Ovary (tissue), 9 donors: Measurements from ENCODE around the gene LIN37. TPM values are rescaled to one million over a fixed set of nuclear protein-coding genes. Genes with fewer than 3 reads are reported as not detected.

Source experiments
- DNase-seq, 5 donors: peaks; one replicate each; pipeline ENCODE4 v3.0.0-alpha.2; 2019 to 2020
- H3K27ac ChIP-seq, 2 donors: fragments of 200-600 bp; one replicate each; pipeline versions ENCODE4 v1.5.1 to v1.8.0; 2019 to 2022
- H3K27me3 ChIP-seq: fragments of 200-600 bp; one replicate; pipeline ENCODE4 v1.8.0; 2022
- H3K36me3 ChIP-seq: fragments of 200-600 bp; sonication (generic); one replicate; pipeline ENCODE4 v1.5.1; 2019
- H3K4me1 ChIP-seq: one replicate; pipeline ENCODE4 v1.8.1; 2013; ENCODE audit warnings: mild to moderate bottlenecking, moderate library complexity; ENCODE audit not compliant: insufficient read depth
- H3K4me3 ChIP-seq: fragments of 200-600 bp; sonication (generic); one replicate; pipeline ENCODE4 v1.5.1; 2017
- H3K9me3 ChIP-seq, 2 donors: fragments of 200-600 bp in 1 of 2; sonication (generic) in 1 of 2; one replicate each; pipeline versions ENCODE4 v1.5.1 to v1.8.1; 2013 to 2019; ENCODE audit warnings: mild to moderate bottlenecking in 1 of 2, moderate library complexity in 1 of 2
- CTCF ChIP-seq, 3 donors: fragments of 450-650 bp in 2 of 3; fragments of 200-600 bp in 1 of 3; IDR thresholded peaks; one replicate each; pipeline versions ENCODE4 v1.5.1 to v1.8.0; 2016 to 2022; ENCODE audit warnings: antibody characterized with exemption in 3 of 3, mild to moderate bottlenecking in 1 of 3
- EP300 ChIP-seq: sonication (generic); formaldehyde crosslinking; IDR thresholded peaks from one replicate; pipeline ENCODE4 v1.6.1; 2017; ENCODE audit warnings: antibody characterized with exemption
- POLR2A ChIP-seq: fragments of 450-650 bp; IDR thresholded peaks from one replicate; pipeline ENCODE4 v1.6.1; 2017; ENCODE audit warnings: antibody characterized with exemption, mild to moderate bottlenecking, moderate library complexity
- WGBS, 3 donors: extraction: QIAGEN DNeasy Blood & Tissue Kit in 1 of 3; methylation state at CpG; one replicate each; pipeline versions ENCODE4 v1.1.5 to v1.1.7; 2013 to 2017; 5-methylcytosine and 5-hydroxymethylcytosine counted together
- intact Hi-C, 4 donors: fragments of 100-400 bp; cut with DNase I; formaldehyde crosslinking; loops; one replicate each; pipeline versions ENCODE4 v1.11.0 to v1.15.1; 2022 to 2023
- polyA plus RNA-seq, 2 donors: library from polyadenylated mRNA; stranded (reverse); fragments of 200-250 nt in 1 of 2; fragments of 350-450 nt in 1 of 2; fragmentation: Illumina TruSeq in 1 of 2; extraction: RNeasy Lipid Tissue Mini Kit (QIAGEN cat#74804) in 1 of 2; gene quantifications; one replicate each; pipeline ENCODE4 v1.2.3, GENCODE V29; 2013 to 2014
- total RNA-seq, 7 donors: library from RNA; depleted of rRNA in 2 of 7; stranded (reverse); fragments of >200 nt in 2 of 7; fragmentation: NEBNext Ultra II Directional in 3 of 7; extraction: Animal tissue kit (Norgen Biotek cat#: 25700) in 3 of 7; gene quantifications; one replicate each; pipeline versions ENCODE4 v1.1.0 to v1.2.4, GENCODE V29; 2016 to 2023
- donor health status: DM: no; HTN: no; CAD: no; lungs with moderate emphysema.
- donor health status: DM: no; HTN: no; CAD: no.
- donor health status: Bipolar disorder and iron deficiency.
- donor health status: DM: yes; HTN: yes; CAD: no.
- donor health status: DM: no; HTN: no; CAD: no.
- donor health status: DM: yes; HTN: yes; CAD: no.

The LIN37 gene
- total and polyA plus RNA-seq, 9 donors = 9.8 to 25.6 (median 19.1) TPM

GRCh38 chr19:35790981-35791813 lies 42.8 kb downstream of the LIN37 start:
- intact Hi-C loops = no loop called here
- TF ChIP-seq CTCF (IDR thresholded peaks at IDR 0.05) (no peak), POLR2A (no peak), EP300 (no peak)

GRCh38 chr19:35791814-35792279 lies 43.5 kb downstream of the LIN37 start:
- intact Hi-C loops = no loop called here
- TF ChIP-seq EP300 = no peak
- TF ChIP-seq CTCF (IDR thresholded peaks at IDR 0.05) = no peak
- TF ChIP-seq POLR2A = no peak

More at GRCh38 chr19:35790981-35791813, 42.8 kb downstream of the LIN37 start:
- Histone ChIP-seq H3K36me3 (no peaks in the 10 kb centered on the region), H3K27me3 (no peaks in the 10 kb centered on the region), H3K9me3 (no peaks in the 10 kb centered on the region), H3K4me3 (no peak overlapping the region), H3K4me1 (no peaks in the 10 kb centered on the region), H3K27ac (no peak overlapping the region)
- DNase-seq = peak in 1 of 5 donors; percentile 40
- 40 to 50% (median 44%) methylated on average over 18 to 20 of the region's 20 CpGs for WGBS, 3 donors

GRCh38 chr19:35792312-35792711 lies 43.9 kb downstream of the LIN37 start:
- DNase-seq = no peak
- TF ChIP-seq EP300 (no peak), POLR2A (no peak), CTCF (IDR thresholded peaks at IDR 0.05) (no peak)
- intact Hi-C loops = no loop called here
- H3K4me3 ChIP-seq = no peak overlapping the region
- 81 to 83% (median 82%) methylated on average over 15 of the region's 15 CpGs for WGBS, 3 donors
- H3K4me1 ChIP-seq = no peaks in the 10 kb centered on the region
- no peak overlapping the region for H3K27ac ChIP-seq
- H3K36me3 ChIP-seq = no peaks in the 10 kb centered on the region
- no peaks in the 10 kb centered on the region for H3K27me3 ChIP-seq
- H3K9me3 ChIP-seq = no peaks in the 10 kb centered on the region

More at GRCh38 chr19:35791814-35792279, 43.5 kb downstream of the LIN37 start:
- no peaks in the 10 kb centered on the region for H3K9me3 ChIP-seq
- H3K27me3 ChIP-seq = no peaks in the 10 kb centered on the region
- WGBS, 3 donors = 82 to 91% (median 90%) methylated on average over 7 to 9 of the region's 9 CpGs
- H3K4me3 ChIP-seq = no peak overlapping the region
- no peak overlapping the region for H3K27ac ChIP-seq
- H3K36me3 ChIP-seq = no peaks in the 10 kb centered on the region
- H3K4me1 ChIP-seq = no peaks in the 10 kb centered on the region
- DNase-seq = no peak

- no peak for DNase-seq
- intact Hi-C loops = no loop called here
- Histone ChIP-seq H3K27me3 (no peaks in the 10 kb centered on the region), H3K9me3 (no peaks in the 10 kb centered on the region), H3K36me3 (no peaks in the 10 kb centered on the region), H3K4me1 (no peaks in the 10 kb centered on the region), H3K27ac (no peak overlapping the region), H3K4me3 (no peak overlapping the region)
- WGBS, 3 donors = 69 to 70% (median 69%) methylated on average over 7 to 8 of the region's 8 CpGs
- TF ChIP-seq CTCF (IDR thresholded peaks at IDR 0.05) (no peak), EP300 (no peak), POLR2A (no peak)
Observed at GRCh38 chr19:35792888-35793287, 44.5 kb downstream of the LIN37 start.
